ENCODE results near the gene PPFIA1. TPM values are rescaled to one million over a fixed set of nuclear protein-coding genes. Genes with fewer than 3 reads are reported as not detected.

Gene PPFIA1
- total RNA-seq, 6 experiments from 2014 or later, result 29.4 to 40.0 (median 32.7) TPM

DNA sequence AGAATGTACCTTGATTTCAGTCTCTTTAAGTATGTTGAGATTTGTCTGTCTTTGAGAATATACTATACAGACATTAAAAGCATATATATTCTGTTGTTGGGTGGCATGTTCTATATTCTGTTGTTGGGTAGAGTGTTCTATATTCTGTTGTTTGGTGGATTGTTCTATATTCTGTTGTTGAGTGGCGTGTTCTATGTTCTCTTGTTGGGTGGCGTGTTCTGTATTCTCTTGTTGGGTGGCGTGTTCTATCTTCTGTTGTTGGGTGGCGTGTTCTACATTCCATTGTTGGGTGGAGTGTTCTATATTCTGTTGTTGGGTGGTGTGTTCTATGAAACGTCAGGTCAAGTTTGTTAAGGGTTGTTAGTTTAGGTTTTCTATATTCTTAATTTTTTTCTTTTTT is 100.8 kb downstream of the PPFIA1 start:
- Mint-ChIP-seq H3K27me3 (ENCODE audit: insufficient read depth) (peaks cover 3% of the 10 kb centered on the region; the same call in 1 of the 2 replicates), H3K36me3 (ENCODE audit: low read depth) (peaks cover 31% of the 10 kb centered on the region), H3K4me3 (no peak overlapping the region), H3K9me3 (peaks cover 4% of the 10 kb centered on the region; the same call in 1 of the 2 replicates), H3K4me1 (ENCODE audit: low read depth) (peaks cover 8% of the 10 kb centered on the region; the same call in 1 of the 2 replicates), H3K27ac (no peak overlapping the region)
- no peak for DNase-seq
- TF ChIP-seq, protein P1, sequence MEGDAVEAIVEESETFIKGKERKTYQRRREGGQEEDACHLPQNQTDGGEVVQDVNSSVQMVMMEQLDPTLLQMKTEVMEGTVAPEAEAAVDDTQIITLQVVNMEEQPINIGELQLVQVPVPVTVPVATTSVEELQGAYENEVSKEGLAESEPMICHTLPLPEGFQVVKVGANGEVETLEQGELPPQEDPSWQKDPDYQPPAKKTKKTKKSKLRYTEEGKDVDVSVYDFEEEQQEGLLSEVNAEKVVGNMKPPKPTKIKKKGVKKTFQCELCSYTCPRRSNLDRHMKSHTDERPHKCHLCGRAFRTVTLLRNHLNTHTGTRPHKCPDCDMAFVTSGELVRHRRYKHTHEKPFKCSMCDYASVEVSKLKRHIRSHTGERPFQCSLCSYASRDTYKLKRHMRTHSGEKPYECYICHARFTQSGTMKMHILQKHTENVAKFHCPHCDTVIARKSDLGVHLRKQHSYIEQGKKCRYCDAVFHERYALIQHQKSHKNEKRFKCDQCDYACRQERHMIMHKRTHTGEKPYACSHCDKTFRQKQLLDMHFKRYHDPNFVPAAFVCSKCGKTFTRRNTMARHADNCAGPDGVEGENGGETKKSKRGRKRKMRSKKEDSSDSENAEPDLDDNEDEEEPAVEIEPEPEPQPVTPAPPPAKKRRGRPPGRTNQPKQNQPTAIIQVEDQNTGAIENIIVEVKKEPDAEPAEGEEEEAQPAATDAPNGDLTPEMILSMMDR (IDR thresholded peaks at IDR 0.05), result no peak

GRCh38 chr11:70372076-70372475 is 101.6 kb downstream of the PPFIA1 start:
- Mint-ChIP-seq H3K4me1 (ENCODE audit: low read depth) (peaks cover 8% of the 10 kb centered on the region; the same call in 1 of the 2 replicates), H3K4me3 (no peak overlapping the region), H3K9me3 (peaks cover 4% of the 10 kb centered on the region; the same call in 1 of the 2 replicates), H3K36me3 (ENCODE audit: low read depth) (peaks cover 35% of the 10 kb centered on the region), H3K27ac (no peak overlapping the region), H3K27me3 (ENCODE audit: insufficient read depth) (peaks cover 3% of the 10 kb centered on the region; the same call in 1 of the 2 replicates)
- TF ChIP-seq, protein P1 (IDR thresholded peaks at IDR 0.05), result no peak
- DNase-seq, result no peak

GRCh38 chr11:70376621-70377020 is 106.1 kb downstream of the PPFIA1 start:
- Mint-ChIP-seq H3K27me3 (ENCODE audit: insufficient read depth) (peaks cover 3% of the 10 kb centered on the region; the same call in 1 of the 2 replicates), H3K36me3 (ENCODE audit: low read depth) (peaks cover 33% of the 10 kb centered on the region), H3K27ac (no peak overlapping the region), H3K9me3 (no peaks in the 10 kb centered on the region), H3K4me1 (ENCODE audit: low read depth) (peaks cover 7% of the 10 kb centered on the region), H3K4me3 (no peak overlapping the region)
- no peak for DNase-seq
- TF ChIP-seq, protein P1 (IDR thresholded peaks at IDR 0.05), result no peak

GRCh38 chr11:70377645-70378044 is 107.2 kb downstream of the PPFIA1 start:
- Mint-ChIP-seq H3K27ac (no peak overlapping the region), H3K4me3 (no peak overlapping the region), H3K4me1 (ENCODE audit: low read depth) (peaks cover 17% of the 10 kb centered on the region), H3K36me3 (ENCODE audit: low read depth) (peaks cover 32% of the 10 kb centered on the region), H3K27me3 (ENCODE audit: insufficient read depth) (peaks cover under 1% of the 10 kb centered on the region; the same call in 1 of the 2 replicates), H3K9me3 (no peaks in the 10 kb centered on the region)
- no peak for DNase-seq
- TF ChIP-seq, protein P1 (IDR thresholded peaks at IDR 0.05), result no peak

DNA sequence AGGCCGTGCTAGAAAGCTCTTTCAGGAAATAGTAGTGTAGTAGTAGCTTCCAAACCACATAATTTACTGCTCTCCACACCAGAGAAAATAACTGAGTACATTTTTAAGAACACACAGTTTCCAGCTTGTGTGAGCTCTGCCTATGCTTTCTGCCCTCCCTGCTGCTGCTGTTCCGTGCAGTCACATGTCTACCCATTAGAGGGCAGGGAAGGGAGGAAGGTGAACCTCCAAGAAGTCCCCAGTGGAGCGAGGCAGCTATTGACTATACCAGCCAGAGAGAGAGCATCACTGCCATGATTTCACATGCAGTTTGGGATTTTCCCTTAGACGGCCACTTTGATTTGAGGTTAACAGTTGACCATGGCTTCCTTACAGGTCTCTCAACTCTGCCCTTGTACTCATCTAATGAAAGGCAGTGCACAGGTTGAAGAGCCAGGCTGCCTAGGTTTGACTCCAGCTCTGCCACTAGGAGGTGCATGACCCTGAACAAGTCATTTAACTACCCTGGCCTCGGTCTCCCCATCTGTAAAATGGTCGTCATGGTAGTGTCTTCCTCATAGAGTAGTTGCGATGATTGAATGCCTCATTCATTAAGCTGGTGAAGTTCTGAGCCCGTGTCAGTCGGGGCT is 108.1 kb downstream of the PPFIA1 start:
- Mint-ChIP-seq H3K4me1 (ENCODE audit: low read depth) (peaks cover 24% of the 10 kb centered on the region), H3K36me3 (ENCODE audit: low read depth) (peaks cover 25% of the 10 kb centered on the region), H3K27ac (peak overlapping the region; percentile 55; the same call in 1 of the 2 replicates), H3K4me3 (no peak overlapping the region), H3K27me3 (ENCODE audit: insufficient read depth) (no peaks in the 10 kb centered on the region), H3K9me3 (no peaks in the 10 kb centered on the region)
- no peak for DNase-seq
- TF ChIP-seq, protein P1 (IDR thresholded peaks at IDR 0.05), result peak; percentile 52; the same call in 1 of the 2 replicates
